DOHH2 (cell line): ENCODE data around the gene PGM2.

Source experiments
- CTCF ChIP-seq: fragments of 200-600 bp; sonication (generic); IDR thresholded peaks from one replicate; pipeline ENCODE4 v1.5.1; 2014; ENCODE audit warnings: antibody characterized with exemption, mild to moderate bottlenecking, low read depth, low read length; ENCODE audit not compliant: poor library complexity, severe bottlenecking
- EZH2phosphoT487 ChIP-seq: fragments of 200-600 bp; sonication (generic); IDR thresholded peaks from 2 replicates; pipeline ENCODE4 v1.6.1; 2017; ENCODE audit warnings: borderline replicate concordance, mild to moderate bottlenecking, antibody characterized with exemption, low read length, moderate library complexity, mixed read lengths

GRCh38 chr4:37896206-37896860, 69.8 kb downstream of the PGM2 start:
- TF ChIP-seq CTCF (no peak), EZH2phosphoT487 (no peak)
